DLD1 (cell line): ENCODE measurements around the gene RPRD1B.

Source experiments
- in situ Hi-C: cut with HindIII; loops from 2 replicates; pipeline ENCODE4 v1.10.0; 2017; ENCODE audit warnings: low sequenced_read_pairs

The RPRD1B gene

DNA sequence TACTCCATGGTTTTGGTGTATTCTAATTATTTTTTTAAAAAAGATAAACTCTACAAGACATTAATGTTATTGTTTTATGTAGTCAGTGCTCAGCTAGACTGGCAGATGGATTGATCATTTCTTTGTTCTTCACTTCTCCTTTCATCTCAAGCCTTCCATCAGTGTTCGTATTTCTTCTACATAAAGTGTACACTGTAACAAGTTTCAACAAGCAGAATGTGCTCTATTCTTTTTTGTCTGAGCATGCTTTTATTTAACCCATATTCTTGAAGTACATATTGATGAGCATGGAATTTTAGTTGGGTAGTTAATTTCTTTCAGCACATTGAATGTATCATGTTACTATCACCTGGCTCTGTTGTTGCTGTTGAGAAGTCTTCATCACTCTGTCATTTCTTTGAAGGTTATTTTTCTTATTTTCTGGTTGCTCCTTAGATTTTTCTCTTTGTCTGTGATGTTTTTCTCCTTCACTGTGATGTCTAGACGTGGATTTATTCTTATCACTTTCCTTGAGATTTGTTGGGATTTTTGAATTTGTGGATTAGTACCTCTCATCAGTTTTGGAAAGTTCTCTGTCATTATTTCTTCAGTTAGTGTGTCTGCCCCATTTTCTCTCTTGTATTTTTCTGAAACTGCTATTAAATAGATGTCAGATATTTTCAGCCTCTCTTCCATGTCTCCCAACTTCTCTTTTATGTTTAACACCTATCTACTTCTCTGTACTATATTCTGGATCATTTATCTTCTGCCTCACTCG, 83.0 kb downstream of the RPRD1B start:
- in situ Hi-C loops = no loop called here

DNA sequence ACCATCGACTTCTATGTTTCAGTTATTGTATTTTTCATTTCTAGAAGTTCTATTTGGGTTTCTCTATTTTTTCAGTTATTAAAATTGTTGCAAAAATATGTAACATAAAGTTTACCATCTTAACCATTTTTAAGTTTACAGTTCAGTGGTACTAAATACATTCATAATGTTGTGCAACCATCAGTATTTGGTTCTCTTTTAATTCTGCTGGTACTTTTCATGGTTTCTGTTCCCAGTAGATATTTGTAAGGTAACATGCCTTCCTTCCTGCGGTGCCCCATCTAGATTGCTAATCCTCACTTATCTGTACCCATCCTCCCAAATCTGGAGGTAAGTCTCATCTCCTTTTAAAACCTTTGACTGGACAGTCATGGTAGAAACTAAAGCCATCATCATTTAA, 83.7 kb downstream of the RPRD1B start:
- in situ Hi-C loops = no loop called here

DNA sequence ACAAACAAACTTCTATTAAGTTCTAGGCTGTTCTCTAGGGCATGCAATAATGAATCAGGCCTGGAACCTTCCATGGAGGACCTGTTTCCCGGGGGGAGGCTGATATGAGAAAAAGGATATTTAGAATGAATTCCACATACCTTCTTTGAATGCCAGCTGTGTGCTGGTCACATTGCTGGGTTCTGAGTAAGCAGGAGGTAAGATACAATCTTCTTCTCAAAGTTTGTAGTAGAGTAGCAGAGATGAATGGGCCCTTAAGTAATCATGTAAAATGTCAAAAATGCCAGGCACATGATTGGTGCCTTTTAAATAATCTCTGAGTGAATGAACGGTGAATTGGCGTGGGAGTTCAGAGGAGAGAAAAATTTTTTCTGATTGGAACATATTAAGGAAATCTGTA, 84.1 kb downstream of the RPRD1B start:
- in situ Hi-C loops = no loop called here

DNA sequence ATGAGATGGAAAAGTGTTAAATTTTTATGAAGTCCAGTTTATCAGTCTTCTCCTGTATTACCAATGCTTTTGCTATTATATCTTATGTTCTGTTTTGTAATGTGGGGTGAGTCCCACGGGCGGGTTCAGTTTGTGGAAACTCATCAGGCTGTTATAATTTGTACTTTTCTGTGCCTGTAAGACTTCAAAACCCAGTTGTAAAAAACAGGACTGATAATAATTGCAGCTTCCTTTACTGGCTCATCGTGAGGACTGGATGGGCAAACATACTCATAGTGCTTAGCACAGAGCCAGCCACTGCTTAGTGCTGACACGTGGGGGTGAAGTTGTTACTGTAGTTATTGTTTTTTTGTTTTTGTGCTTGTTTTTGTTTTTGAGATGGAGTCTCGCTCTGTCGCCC, 85.9 kb downstream of the RPRD1B start:
- in situ Hi-C loops = no loop called here

DNA sequence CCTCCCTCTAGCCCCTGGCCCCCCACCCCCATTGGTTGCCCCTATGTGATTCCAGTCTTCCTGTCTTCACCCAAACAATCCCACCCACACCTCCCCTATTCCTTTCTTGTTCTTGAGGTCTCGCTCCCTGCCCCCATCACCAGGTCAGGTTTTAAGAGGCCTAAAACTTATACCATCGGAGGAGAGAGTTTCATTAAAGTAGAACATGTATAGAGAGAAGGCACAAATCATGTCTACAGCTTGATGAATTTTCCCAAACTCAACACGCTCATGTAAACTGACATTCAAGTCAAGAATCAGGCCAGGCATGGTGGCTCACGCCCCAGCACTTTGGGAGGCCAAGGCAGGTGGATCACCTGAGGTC, 87.1 kb downstream of the RPRD1B start:
- in situ Hi-C loops = no loop called here

DNA sequence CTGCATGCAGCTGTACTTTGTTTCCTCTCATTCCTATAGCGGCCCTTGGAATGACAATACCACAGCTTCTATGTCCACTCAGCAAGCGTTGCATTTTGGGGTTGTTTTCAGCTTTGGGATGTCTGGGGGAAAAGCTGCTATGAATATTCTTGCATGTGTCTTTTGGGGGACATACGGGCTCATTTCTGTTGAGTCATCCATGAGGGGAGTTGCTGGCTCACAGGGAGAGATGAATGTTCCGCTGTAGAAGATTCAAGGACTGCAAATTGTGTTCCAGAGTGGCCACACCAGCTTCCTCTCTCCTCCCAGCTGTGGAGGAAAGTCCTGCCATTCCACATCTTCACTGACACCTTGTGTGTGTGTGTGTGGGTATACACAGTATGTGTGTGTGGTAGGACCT, 88.2 kb downstream of the RPRD1B start:
- in situ Hi-C loops = no loop called here

DNA sequence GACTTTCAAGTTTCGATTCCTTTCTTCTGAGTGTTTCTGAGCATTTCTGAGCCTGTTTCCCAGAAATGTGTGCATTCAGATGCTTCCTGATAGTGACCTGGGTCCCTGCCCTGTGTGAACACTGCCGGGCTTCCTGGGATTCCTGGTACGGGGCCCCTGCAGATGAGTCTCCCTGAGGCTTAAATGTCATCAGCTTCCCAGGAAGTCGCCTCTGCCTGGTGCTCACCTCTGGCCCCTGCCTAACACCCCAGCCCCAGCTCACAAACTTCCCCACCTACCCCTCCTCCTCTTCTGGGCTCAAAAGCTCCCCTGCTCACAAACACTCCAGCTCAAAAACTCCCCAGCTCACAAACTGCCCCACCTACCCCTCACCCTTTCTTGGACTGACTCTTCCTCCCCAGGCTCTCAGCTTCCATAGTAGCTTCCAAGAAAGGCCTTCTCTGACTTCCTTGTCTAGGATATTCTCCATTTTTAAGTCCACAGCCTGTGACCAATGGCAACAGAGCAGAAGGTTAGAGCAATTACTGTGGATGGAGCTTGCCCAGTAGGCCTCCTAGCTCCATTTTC, 89.6 kb downstream of the RPRD1B start:
- in situ Hi-C loops = no loop called here

DNA sequence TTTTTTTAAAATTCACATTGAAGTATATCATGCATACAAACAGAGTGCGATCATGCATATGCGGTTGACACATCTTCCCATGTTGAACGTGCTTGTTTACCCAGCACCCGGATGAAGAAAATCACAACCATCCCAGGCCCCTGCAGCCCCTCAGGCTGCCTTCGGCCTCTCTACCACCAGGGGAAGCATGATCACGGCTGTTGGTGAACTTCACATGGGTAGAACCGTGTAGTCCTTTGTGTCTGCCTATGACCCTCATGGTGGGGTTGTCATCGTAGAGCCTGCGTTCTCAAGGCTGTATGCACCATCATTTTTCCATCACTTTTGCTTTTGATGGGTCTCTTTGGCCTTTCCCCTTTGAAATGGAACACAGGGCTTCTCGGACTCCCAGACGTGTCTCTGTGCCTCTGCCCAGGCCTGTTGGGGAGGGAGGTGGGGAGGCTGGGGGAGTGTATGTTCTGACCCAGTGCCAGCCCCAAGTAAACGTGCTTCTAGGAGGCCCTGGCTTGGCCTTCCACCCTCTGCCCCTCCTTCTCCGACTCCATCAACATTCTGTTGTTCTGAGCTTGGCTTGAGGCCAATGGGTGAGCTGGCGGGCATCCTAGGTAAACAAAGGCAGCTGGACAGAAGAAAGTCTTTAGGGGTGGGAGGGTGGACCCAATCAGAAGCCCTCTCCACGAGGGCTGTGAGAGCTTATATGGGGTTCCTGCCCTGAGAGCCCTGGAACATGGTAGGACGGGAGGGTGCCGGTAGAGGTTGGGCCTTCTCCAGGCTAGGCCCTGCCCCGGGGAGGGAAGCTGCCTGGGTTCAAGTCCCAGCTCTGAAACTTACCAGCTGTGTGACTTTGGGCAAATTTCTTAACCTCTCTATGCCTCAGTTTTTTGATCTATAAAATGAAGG, 91.9 kb downstream of the RPRD1B start:
- in situ Hi-C loops = no loop called here

DNA sequence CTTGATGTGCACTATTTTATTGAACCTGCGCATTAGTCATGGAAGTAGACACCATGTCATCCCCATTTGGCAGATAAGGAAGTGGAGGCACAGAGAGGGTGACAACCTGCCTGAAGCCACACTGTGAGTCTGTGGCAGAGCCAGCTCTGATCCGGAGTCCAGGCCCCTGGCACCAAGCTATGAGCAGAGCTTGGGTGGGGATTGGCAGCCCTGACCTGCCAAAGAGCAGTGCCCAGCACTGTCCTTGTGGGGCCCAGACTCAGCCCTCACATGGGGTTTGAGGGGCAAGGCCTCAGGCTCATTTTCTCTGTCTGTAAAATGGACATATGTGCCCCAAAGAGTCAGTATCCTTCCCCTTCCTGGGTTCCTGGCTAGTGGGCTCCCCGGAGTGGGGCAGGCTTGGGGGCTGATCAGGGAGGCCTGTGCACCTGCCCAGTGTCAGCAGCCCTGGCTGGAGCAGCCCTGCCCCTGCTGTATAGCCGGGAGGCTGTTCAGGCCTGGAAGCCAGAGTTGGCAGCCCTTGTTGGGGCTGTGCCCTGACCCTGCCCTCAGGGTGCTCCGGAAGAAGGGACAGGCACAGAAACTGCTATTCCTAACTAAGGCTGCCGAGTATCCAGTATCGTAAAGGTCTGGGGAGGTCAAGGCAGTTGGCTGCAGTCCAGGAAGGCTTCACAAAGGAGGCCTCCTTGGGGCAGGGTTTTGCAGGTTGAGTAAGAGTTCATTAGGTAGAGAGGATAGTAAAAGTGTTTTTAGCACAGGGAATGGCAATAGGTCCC, 92.8 kb downstream of the RPRD1B start:
- in situ Hi-C loops = no loop called here

DNA sequence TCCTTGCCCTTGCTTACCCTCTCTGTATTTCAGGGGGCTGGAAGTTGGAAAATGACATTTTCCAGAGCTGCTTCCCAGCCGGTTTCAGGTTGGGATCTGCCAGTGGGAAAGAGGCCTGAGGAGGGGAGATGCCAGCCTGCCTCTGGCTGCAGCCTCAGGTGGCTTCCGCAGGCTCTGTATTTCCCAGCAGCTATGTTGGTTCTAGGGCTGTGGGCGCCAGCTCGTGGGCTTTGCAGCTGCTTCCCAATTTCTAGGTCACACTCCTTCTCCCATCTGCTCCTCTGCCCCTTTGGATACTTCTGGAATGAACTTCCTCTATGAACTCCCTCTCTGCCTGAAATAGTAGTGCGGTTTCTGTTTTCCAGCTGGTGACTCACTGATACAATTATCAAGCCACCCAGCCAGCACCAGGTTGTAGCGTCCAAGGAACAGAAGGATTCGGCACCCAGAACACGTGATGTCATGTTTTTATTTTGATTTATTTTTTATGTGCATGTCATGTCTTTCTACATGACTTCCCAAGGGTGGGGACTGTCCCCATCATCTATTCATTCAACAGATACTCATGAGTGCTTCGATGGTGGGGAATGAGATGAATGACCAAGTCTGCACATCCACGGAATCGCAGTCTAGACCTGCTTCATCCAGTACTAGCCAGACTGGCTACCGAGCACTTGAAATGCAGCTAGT, 93.5 kb downstream of the RPRD1B start:
- in situ Hi-C loops = no loop called here

DNA sequence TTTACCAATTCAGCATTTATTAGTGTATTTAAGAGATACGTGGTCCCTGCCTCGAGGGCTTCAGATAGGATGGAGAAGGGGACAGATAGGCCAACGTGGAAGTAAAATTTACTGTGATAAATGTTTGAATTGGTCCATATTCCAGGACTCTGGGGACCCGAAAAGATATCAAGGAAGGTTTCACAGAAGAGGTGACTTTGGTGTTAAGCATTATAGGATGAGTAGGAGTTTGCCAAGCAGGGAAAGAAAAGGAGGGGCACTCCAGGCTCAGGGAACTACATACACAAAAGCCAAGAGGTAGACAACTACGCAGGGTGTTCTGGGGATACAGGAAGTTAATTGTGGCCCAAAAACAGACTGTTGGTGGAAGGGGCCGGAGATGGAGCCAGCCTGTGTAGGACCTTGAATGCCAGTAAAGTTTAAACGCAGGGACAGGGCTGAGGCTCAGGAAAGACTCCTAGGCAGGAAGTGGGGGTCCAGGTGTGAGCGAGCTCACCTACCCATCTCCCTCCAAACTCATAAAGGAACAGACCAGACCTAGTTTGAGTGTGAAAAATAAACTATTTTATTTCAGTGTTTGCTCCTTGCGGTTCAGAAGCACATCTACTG, 94.5 kb downstream of the RPRD1B start:
- in situ Hi-C loops = no loop called here

DNA sequence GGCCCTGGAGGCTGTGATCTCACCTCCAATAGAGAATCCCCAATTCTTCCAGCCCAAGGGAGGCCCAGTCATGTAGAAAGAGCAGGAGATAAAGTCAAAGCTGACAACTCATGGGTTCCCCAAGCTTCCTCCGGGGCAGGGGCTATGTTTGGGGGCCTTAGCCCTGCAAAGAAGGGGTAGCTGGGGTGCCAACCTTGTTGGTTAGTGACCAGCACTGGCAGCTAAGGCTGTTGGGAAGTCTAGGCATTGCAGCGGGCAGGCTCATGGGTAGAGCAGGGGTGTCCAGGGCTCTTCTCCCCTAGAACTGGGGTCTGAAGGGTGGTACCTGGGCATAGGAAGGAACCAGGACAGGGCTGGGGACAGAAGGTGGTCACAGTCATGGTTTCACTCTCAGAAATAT, 95.1 kb downstream of the RPRD1B start:
- in situ Hi-C loops = no loop called here

DNA sequence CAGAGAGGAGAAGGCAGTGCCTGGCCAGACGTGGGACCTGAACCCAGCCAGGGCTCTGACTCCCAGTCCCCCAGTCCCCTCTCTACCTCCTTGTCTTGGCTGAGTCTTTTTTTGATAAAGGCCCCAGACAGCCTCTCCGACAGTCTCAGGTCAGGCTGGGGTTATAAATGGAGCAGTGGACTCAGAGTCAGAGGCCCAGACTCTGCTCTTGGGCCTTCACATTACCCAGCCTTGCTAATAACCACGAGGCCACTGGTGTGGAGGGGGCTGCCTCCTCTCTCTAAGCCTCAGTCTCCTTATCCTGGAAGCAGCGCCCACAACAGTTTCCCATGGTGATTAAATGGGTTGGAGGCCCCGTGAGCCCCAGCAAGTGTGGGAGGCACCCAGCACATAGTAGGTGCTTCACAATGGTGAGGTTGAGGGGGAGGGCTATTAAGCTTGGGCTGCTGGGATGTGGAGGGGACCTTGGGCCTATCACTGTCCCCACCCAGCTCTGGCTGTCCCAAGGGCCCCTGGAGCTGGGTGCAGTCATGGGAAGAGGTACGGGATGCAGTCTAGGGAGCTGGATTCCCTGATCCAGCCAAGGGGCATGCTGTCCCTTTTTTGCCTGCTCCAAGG, 95.8 kb downstream of the RPRD1B start:
- in situ Hi-C loops = no loop called here

DNA sequence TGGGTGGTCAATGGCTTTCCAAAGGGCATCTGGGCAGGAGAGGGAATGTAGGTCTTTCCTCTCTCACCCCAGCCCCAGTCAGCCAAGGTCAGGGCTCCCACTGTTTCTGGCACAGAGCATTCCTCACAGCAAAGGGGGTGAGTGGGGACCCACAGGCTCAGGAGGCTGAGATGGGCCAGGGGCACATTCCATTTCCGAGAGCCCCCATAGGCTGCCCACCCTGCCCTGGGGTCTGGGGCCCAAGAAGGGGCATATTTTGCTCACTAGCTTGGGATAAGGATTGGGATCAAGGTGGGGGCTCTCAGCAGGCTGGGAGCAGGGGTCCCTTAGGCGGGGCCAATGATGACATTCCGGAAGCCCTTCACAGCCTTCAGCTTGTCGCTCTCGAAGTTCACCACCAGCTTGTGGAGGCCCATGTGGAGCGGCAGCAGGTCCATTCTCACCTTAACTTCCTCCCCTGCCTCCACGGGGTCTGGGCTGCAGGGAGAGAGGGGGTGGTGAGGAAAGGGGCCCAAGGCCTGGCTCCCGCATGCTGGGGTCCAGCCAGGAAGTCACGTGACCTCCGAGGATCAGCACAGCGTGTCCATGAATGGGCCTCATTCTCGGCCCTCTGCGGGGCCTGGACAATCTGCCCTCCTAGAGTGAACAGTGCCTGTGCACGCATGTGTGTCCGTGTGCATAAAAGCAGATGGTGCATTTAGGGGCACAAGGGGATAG, 96.5 kb downstream of the RPRD1B start:
- in situ Hi-C loops = loop anchor here (5.0 kb wide), 1 partner anchor 58 kb away; no protein-coding TSS in a partner anchor

DNA sequence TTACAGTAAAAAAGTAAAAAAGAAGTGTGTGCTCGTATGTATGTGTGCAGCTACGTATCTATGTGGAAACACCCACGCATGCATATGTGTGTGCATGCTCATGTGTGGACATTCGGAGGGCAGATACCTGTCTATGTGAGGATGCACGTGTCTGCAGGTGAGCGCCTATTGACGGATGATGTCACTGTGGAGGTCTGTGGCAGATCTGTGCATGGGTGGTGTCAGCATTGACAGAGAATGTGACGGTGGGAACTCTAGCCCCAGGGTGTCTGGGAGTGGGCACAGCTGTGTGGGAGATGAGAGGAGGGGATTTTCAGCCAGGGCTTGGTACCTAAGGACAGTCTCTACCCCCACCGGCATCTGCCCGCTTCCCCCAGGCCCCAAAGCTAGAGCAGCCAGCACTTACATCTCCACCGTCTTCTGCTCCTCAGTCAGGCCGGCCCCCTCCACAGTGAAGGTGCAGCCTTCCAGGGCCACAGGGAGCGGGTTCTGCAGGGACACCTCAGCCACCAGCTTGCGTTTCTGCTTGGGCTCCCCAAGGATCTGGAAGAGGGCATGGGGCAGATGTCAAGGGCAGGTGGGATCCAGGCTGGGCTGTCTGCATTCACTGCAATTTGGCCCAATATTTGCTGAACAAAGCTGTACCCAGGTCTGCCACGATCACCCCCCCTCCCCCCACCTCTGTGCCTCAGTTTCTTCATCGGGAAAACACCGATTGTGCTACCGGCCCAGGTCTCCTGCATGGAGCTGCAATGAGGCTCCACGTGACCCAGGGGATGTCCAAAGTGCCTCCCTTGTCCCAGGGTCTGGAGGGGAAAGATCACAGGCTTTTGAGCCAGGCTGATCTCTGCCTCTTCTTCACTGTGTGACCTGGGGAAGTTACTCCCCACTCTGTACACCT, 97.4 kb downstream of the RPRD1B start:
- in situ Hi-C loops = loop anchor here (5.0 kb wide), 1 partner anchor 59 kb away; no protein-coding TSS in a partner anchor

DNA sequence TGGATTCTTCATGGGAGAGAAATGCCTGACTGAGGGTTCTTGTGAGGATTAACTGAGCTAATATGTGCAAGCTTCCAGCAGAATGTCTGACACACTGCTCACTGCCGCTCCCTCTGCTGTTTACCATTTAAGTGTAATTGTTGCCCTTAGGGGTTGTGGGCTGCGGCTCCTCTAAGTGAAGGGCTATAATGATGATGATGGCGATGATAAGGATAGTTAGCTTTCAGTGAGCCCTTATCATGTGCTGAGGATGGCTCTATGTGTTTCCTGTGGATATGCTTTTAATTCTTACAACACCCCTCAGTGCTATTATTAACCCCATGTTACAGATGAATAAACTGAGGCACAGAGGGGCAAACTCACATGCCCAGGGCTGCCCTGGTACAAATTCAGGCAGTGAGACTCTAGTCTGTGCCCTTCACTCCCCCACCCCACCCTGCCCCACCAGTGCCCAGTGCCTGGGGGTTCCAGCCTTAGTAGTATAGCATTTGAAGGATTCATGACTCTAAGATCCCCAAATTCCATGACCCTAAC, 98.1 kb downstream of the RPRD1B start:
- in situ Hi-C loops = loop anchor here (5.0 kb wide), 1 partner anchor 59 kb away; no protein-coding TSS in a partner anchor

DNA sequence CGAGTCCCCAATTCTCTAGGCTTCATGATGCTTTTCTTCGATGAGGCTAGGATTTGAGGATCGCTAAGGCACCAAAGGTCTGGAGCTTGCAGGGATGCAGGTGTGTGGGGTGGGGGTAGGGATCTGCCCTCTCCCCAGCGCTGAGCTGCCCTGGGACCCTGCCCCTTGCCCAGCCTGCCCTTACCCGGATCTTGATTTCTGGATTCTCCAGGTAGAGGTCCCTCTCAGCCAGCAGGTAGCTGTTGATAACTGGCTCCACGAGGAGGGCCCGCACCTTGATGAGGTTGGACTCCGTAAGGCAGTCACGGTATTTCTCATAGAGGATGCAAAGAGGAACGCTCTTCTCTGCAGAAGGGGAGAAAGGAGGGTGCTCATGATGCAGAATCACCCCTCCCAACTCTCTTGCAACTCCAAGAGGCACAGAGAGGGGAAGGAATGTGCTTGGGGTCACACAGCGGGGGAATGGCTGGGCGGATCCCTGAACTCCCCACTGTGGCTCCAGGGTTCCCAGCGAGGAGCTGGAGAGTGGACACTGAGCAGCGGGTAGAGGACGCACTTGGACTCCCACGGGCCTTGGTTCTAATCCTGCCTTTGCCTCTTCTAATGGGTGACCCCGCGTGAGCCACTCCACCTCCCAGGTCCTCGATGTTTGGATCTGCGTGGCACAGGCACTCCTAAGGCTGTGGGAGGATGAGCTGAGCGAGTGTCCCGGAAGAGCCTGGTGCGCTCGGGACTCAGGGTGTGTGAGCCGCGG, 98.8 kb downstream of the RPRD1B start:
- in situ Hi-C loops = loop anchor here (5.0 kb wide), 1 partner anchor 60 kb away; no protein-coding TSS in a partner anchor
